ENCODE results near the gene ERMP1.
"Not testable (repeated sequence)": the region's sequence is repeated elsewhere in the genome, so short reads cannot be mapped to it uniquely, and the experiment has no call there.

ERMP1 gene

GRCh38 chr9:5832538-5833529, at the start of gene ERMP1:
ERMP1 (minus strand) TSS chr9:5833117; CDS start chr9:5833027, 90 bp downstream.
- TF ChIP-seq CTCF (conservative IDR thresholded peaks at IDR 0.05; ENCODE audit: control insufficient read depth, insufficient read depth, low read depth, low read length), result peak; percentile 49
- H3K4me3 ChIP-seq (ENCODE audit: control insufficient read depth, low read depth, low read length), result peak within 1 kb of the TSS; percentile 70
- peak; percentile 73 for DNase-seq (ENCODE audit: low read depth)

GRCh38 chr9:5882244-5883012, 49.5 kb upstream of the ERMP1 start:
- not testable (repeated sequence) for DNase-seq (ENCODE audit: low read depth)

GRCh38 chr9:5879419-5880181, 46.7 kb upstream of the ERMP1 start:
- TF ChIP-seq CTCF (conservative IDR thresholded peaks at IDR 0.05; ENCODE audit: control insufficient read depth, insufficient read depth, low read depth, low read length), result no peak
- peak; percentile 80 for DNase-seq (ENCODE audit: low read depth)
- H3K4me3 ChIP-seq (ENCODE audit: control insufficient read depth, low read depth, low read length), result peak overlapping the region; percentile 21

More at GRCh38 chr9:5882244-5883012, 49.5 kb upstream of the ERMP1 start:
- not testable (repeated sequence) for H3K4me3 ChIP-seq (ENCODE audit: control insufficient read depth, low read depth, low read length)

- no peak overlapping the region for H3K4me3 ChIP-seq (ENCODE audit: control insufficient read depth, low read depth, low read length)
- TF ChIP-seq CTCF (conservative IDR thresholded peaks at IDR 0.05; ENCODE audit: control insufficient read depth, insufficient read depth, low read depth, low read length), result no peak
- no peak for DNase-seq (ENCODE audit: low read depth)
Observed at GRCh38 chr9:5876711-5877110, 43.8 kb upstream of the ERMP1 start.

GRCh38 chr9:5876026-5876425, 43.1 kb upstream of the ERMP1 start:
- H3K4me3 ChIP-seq (ENCODE audit: control insufficient read depth, low read depth, low read length), result no peak overlapping the region
- no peak for TF ChIP-seq CTCF (conservative IDR thresholded peaks at IDR 0.05; ENCODE audit: control insufficient read depth, insufficient read depth, low read depth, low read length)
- DNase-seq (ENCODE audit: low read depth), result no peak

GRCh38 chr9:5874048-5874447, 41.1 kb upstream of the ERMP1 start:
- no peak overlapping the region for H3K4me3 ChIP-seq (ENCODE audit: control insufficient read depth, low read depth, low read length)
- TF ChIP-seq CTCF (conservative IDR thresholded peaks at IDR 0.05; ENCODE audit: control insufficient read depth, insufficient read depth, low read depth, low read length), result no peak
- no peak for DNase-seq (ENCODE audit: low read depth)
